Amniotic stem cell (primary cell): ENCODE measurements around the gene FGF1.
A peak's percentile ranks its signal among the peaks of the same experiment; 100 is the strongest.

Source experiments
- DNase-seq: peaks from one replicate; lab custom pipeline; 2025; lab: John Stamatoyannopoulos, UW

The FGF1 gene

GRCh38 chr5:142642427-142642826 is 43.5 kb downstream of the FGF1 start:
- no peak for DNase-seq

GRCh38 chr5:142641711-142642110 is 44.2 kb downstream of the FGF1 start:
- DNase-seq = no peak

GRCh38 chr5:142640316-142641005 is 45.4 kb downstream of the FGF1 start:
- DNase-seq = no peak

GRCh38 chr5:142639455-142639854 is 46.4 kb downstream of the FGF1 start:
- DNase-seq = no peak

- no peak for DNase-seq
These were observed 48.0 kb downstream of the FGF1 start for GRCh38 chr5:142637871-142638270.

GRCh38 chr5:142636698-142637324 is 49.1 kb downstream of the FGF1 start:
- DNase-seq = no peak

GRCh38 chr5:142636093-142636492 is 49.8 kb downstream of the FGF1 start:
- no peak for DNase-seq

GRCh38 chr5:142634216-142635011 is 51.5 kb downstream of the FGF1 start:
- no peak for DNase-seq

- DNase-seq = no peak
These were observed 54.9 kb downstream of the FGF1 start for GRCh38 chr5:142630927-142631539.

- DNase-seq = no peak
These were observed 58.3 kb downstream of the FGF1 start for GRCh38 chr5:142627383-142628217.

GRCh38 chr5:142626786-142627185 is 59.1 kb downstream of the FGF1 start:
- no peak for DNase-seq

- no peak for DNase-seq
These were observed 59.8 kb downstream of the FGF1 start for GRCh38 chr5:142626099-142626498.

GRCh38 chr5:142621227-142621626 is 64.7 kb downstream of the FGF1 start:
- peak; percentile 41 for DNase-seq

GRCh38 chr5:142619815-142620214 is 66.1 kb downstream of the FGF1 start:
- DNase-seq = no peak

GRCh38 chr5:142618130-142618523 is 67.8 kb downstream of the FGF1 start:
- DNase-seq = no peak

- no peak for DNase-seq
These were observed 68.3 kb downstream of the FGF1 start for GRCh38 chr5:142617416-142618129.

- no peak for DNase-seq
These were observed 69.9 kb downstream of the FGF1 start for GRCh38 chr5:142615948-142616347.

- DNase-seq = no peak
These were observed 71.8 kb downstream of the FGF1 start for GRCh38 chr5:142614054-142614453.

GRCh38 chr5:142613271-142613671 is 72.6 kb downstream of the FGF1 start:
- DNase-seq = no peak

GRCh38 chr5:142612494-142613270 is 73.2 kb downstream of the FGF1 start:
- no peak for DNase-seq
